GM21390 (cell line): ENCODE data around the gene LRP1B.

Experiments
- ATAC-seq: cut with Tn5 transposase; IDR thresholded peaks from one replicate; pipeline ENCODE4 v1.9.1; 2021; ENCODE audit not compliant: unreplicated experiment

Gene LRP1B

GRCh38 chr2:140242889-140243288 lies 1887.9 kb downstream of the LRP1B start:
- no peak for ATAC-seq

GRCh38 chr2:140234116-140234515 lies 1896.7 kb downstream of the LRP1B start:
- no peak for ATAC-seq

- ATAC-seq, result no peak
These were observed 1919.9 kb downstream of the LRP1B start for GRCh38 chr2:140210963-140211362.

GRCh38 chr2:140205093-140205492 lies 1925.7 kb downstream of the LRP1B start:
- ATAC-seq, result no peak

- ATAC-seq, result no peak
These were observed 1927.5 kb downstream of the LRP1B start for GRCh38 chr2:140203347-140203746.

- ATAC-seq, result no peak
These were observed 1929.2 kb downstream of the LRP1B start for GRCh38 chr2:140201572-140201971.

GRCh38 chr2:140200764-140201163 lies 1930.1 kb downstream of the LRP1B start:
- peak; percentile 60 for ATAC-seq

GRCh38 chr2:140200307-140200706 lies 1930.5 kb downstream of the LRP1B start:
- no peak for ATAC-seq

GRCh38 chr2:140199312-140199711 lies 1931.5 kb downstream of the LRP1B start:
- ATAC-seq, result no peak

- no peak for ATAC-seq
These were observed 1943.7 kb downstream of the LRP1B start for GRCh38 chr2:140187086-140187485.

GRCh38 chr2:140186313-140186712 lies 1944.5 kb downstream of the LRP1B start:
- ATAC-seq, result no peak

- no peak for ATAC-seq
These were observed 1945.7 kb downstream of the LRP1B start for GRCh38 chr2:140185076-140185475.

GRCh38 chr2:140183056-140183765 lies 1947.6 kb downstream of the LRP1B start:
- ATAC-seq, result no peak
